Vagina (tissue), 2 donors: Measurements from ENCODE around the gene SPARCL1. TPM values are rescaled to one million over a fixed set of nuclear protein-coding genes. Genes with fewer than 3 reads are reported as not detected.
"Not testable (repeated sequence)": the region's sequence is repeated elsewhere in the genome, so short reads cannot be mapped to it uniquely, and the experiment has no call there.

ENCODE experiments used
- DNase-seq, 2 donors: peaks; one replicate each; pipeline ENCODE4 v3.0.0-alpha.2; 2017; ENCODE audit errors: extremely low spot score in 2 of 2
- H3K27ac ChIP-seq: fragments of 200-600 bp; sonication (generic); one replicate; pipeline ENCODE4 v1.5.1; 2019
- H3K27me3 ChIP-seq: fragments of 200-600 bp; sonication (generic); one replicate; pipeline ENCODE4 v1.5.1; 2019
- H3K36me3 ChIP-seq, 2 donors: fragments of 200-600 bp; sonication (generic); one replicate each; pipeline ENCODE4 v1.5.1; 2017 to 2019
- H3K4me1 ChIP-seq: fragments of 200-600 bp; sonication (generic); one replicate; pipeline ENCODE4 v1.5.1; 2019
- H3K4me3 ChIP-seq, 2 donors: fragments of 200-600 bp; sonication (generic); 1 replicate in 1 of 2; 2 replicates in 1 of 2; pipeline ENCODE4 v1.5.1; 2016 to 2019
- H3K9me3 ChIP-seq: fragments of 200-600 bp; sonication (generic); one replicate; pipeline ENCODE4 v1.5.1; 2019
- CTCF ChIP-seq, 3 experiments: fragments of 450-650 bp in 2 of 3; fragments of 200-600 bp in 1 of 3; sonication (generic) in 1 of 3; IDR thresholded peaks; one replicate each; pipeline ENCODE4 v1.5.1; 2017 to 2019; ENCODE audit warnings: antibody characterized with exemption in 3 of 3, mild to moderate bottlenecking in 2 of 3, moderate library complexity in 2 of 3
- POLR2A ChIP-seq, 2 donors: fragments of 450-650 bp; IDR thresholded peaks; one replicate each; pipeline ENCODE4 v1.6.1; 2017; ENCODE audit warnings: antibody characterized with exemption in 2 of 2, mild to moderate bottlenecking in 2 of 2, moderate library complexity in 2 of 2
- POLR2AphosphoS5 ChIP-seq, 2 donors: sonication (generic); formaldehyde crosslinking; IDR thresholded peaks; one replicate each; pipeline ENCODE4 v1.9.0; 2017; ENCODE audit warnings: antibody characterized with exemption in 2 of 2, mild to moderate bottlenecking in 2 of 2, low read depth in 1 of 2; ENCODE audit not compliant: insufficient read depth in 1 of 2
- intact Hi-C: fragments of 100-400 bp; cut with DNase I; formaldehyde crosslinking; loops from one replicate; pipeline ENCODE4 v1.15.1; 2023
- total RNA-seq: library from RNA; depleted of rRNA; stranded (reverse); fragments of >200 nt; gene quantifications from one replicate; pipeline ENCODE4 v1.2.3, GENCODE V29; 2016

The SPARCL1 gene
- total RNA-seq, 1 donor from 2014 or later: 558 TPM

GRCh38 chr4:87427518-87427868 is 101.7 kb downstream of the SPARCL1 start:
- intact Hi-C loops: no loop called here
- Histone ChIP-seq H3K36me3 (no peaks in the 10 kb centered on the region), H3K27me3 (no peaks in the 10 kb centered on the region), H3K27ac (no peak overlapping the region), H3K9me3 (no peaks in the 10 kb centered on the region), H3K4me1 (peaks cover 55% of the 10 kb centered on the region), H3K4me3 (no peak overlapping the region)
- no peak for TF ChIP-seq CTCF (IDR thresholded peaks at IDR 0.05)
- TF ChIP-seq POLR2A (IDR thresholded peaks at IDR 0.05): no peak
- no peak for TF ChIP-seq POLR2AphosphoS5 (IDR thresholded peaks at IDR 0.05; ENCODE audit: insufficient read depth in 1 of 2, low read depth in 1 of 2)
- no peak for DNase-seq

GRCh38 chr4:87426865-87427517 is 102.2 kb downstream of the SPARCL1 start:
- H3K4me1 ChIP-seq: peaks cover 52% of the 10 kb centered on the region
- no peak for DNase-seq
- H3K27me3 ChIP-seq: no peaks in the 10 kb centered on the region
- TF ChIP-seq POLR2A (IDR thresholded peaks at IDR 0.05): no peak
- TF ChIP-seq CTCF (IDR thresholded peaks at IDR 0.05): no peak
- no peak for TF ChIP-seq POLR2AphosphoS5 (IDR thresholded peaks at IDR 0.05; ENCODE audit: insufficient read depth in 1 of 2, low read depth in 1 of 2)
- intact Hi-C loops: no loop called here
- H3K4me3 ChIP-seq: no peak overlapping the region
- H3K27ac ChIP-seq: no peak overlapping the region
- H3K9me3 ChIP-seq: no peaks in the 10 kb centered on the region
- no peaks in the 10 kb centered on the region for H3K36me3 ChIP-seq

- no peak for TF ChIP-seq POLR2A (IDR thresholded peaks at IDR 0.05)
- TF ChIP-seq CTCF (IDR thresholded peaks at IDR 0.05): no peak
- TF ChIP-seq POLR2AphosphoS5 (IDR thresholded peaks at IDR 0.05; ENCODE audit: insufficient read depth in 1 of 2, low read depth in 1 of 2): no peak
- Histone ChIP-seq H3K27ac (no peak overlapping the region), H3K27me3 (no peaks in the 10 kb centered on the region), H3K4me1 (peaks cover 62% of the 10 kb centered on the region), H3K9me3 (no peaks in the 10 kb centered on the region), H3K36me3 (no peaks in the 10 kb centered on the region), H3K4me3 (no peak overlapping the region)
- intact Hi-C loops: no loop called here
- DNase-seq: no peak
Observed at GRCh38 chr4:87425711-87426110, 103.5 kb downstream of the SPARCL1 start.

- H3K27me3 ChIP-seq, H3K36me3 ChIP-seq, intact Hi-C loops, H3K9me3 ChIP-seq, DNase-seq: not testable (repeated sequence)
- H3K4me3 ChIP-seq: peak overlapping the region; percentile 64 to 91
- H3K4me1 ChIP-seq: peaks cover 53% of the 10 kb centered on the region
- H3K27ac ChIP-seq: peak overlapping the region; percentile 95
Observed at GRCh38 chr4:87424099-87424543, 105.1 kb downstream of the SPARCL1 start.

Other genes starting within 250 kb of the SPARCL1 start
- 23.8 TPM for gene HSD17B13, start 206.5 kb downstream of the SPARCL1 start, total RNA-seq
- gene HSD17B11, start 138.2 kb downstream of the SPARCL1 start, total RNA-seq: 94.5 TPM
- 20.6 TPM for gene NUDT9, start 106.8 kb downstream of the SPARCL1 start, total RNA-seq
- gene DSPP, start 79.2 kb upstream of the SPARCL1 start, total RNA-seq: not detected
- gene DMP1, start 120.9 kb upstream of the SPARCL1 start, total RNA-seq: not detected